ENCODE measurements around the gene EVA1B. TPM values are rescaled to one million over a fixed set of nuclear protein-coding genes. Genes with fewer than 3 reads are reported as not detected.

The EVA1B gene
- total RNA-seq, 2 donors from 2014 or later = 38.0 to 39.5 TPM

- intact Hi-C loops (cut with DNase I) = no loop called here
- DNase-seq (ENCODE audit: low spot score) = peak; percentile 88
Observed at GRCh38 chr1:36322786-36323635, 434 bp downstream of the EVA1B start.

- intact Hi-C loops (cut with DNase I) = no loop called here
Observed at GRCh38 chr1:36322041-36322785, 1.2 kb downstream of the EVA1B start.

GRCh38 chr1:36321119-36321951 is 2.1 kb downstream of the EVA1B start:
- peak; percentile 93 for DNase-seq (ENCODE audit: low spot score)

More at GRCh38 chr1:36322041-36322785, 1.2 kb downstream of the EVA1B start:
- no peak for DNase-seq (ENCODE audit: low spot score)

GRCh38 chr1:36320767-36321118 is 2.7 kb downstream of the EVA1B start:
- intact Hi-C loops (cut with DNase I) = no loop called here
- DNase-seq (ENCODE audit: low spot score) = no peak

More at GRCh38 chr1:36321119-36321951, 2.1 kb downstream of the EVA1B start:
- intact Hi-C loops (cut with DNase I) = no loop called here

- DNase-seq (ENCODE audit: low spot score) = no peak
- intact Hi-C loops (cut with DNase I) = no loop called here
Observed at GRCh38 chr1:36320291-36320761, 3.1 kb downstream of the EVA1B start.

- intact Hi-C loops (cut with DNase I) = loop anchor here in 1 of 2 donors (5.0 kb wide), 1 partner anchor 58 kb away; no protein-coding TSS in a partner anchor
Observed at GRCh38 chr1:36309397-36309796, 14.0 kb downstream of the EVA1B start.

GRCh38 chr1:36307601-36308330 is 15.7 kb downstream of the EVA1B start:
- no peak for DNase-seq (ENCODE audit: low spot score)

More at GRCh38 chr1:36309397-36309796, 14.0 kb downstream of the EVA1B start:
- no peak for DNase-seq (ENCODE audit: low spot score)

GRCh38 chr1:36306902-36307456 is 16.5 kb downstream of the EVA1B start:
- DNase-seq (ENCODE audit: low spot score) = peak; percentile 97
- intact Hi-C loops (cut with DNase I) = loop anchor here in 1 of 2 donors (5.0 kb wide), 1 partner anchor 60 kb away; no protein-coding TSS in a partner anchor

More at GRCh38 chr1:36307601-36308330, 15.7 kb downstream of the EVA1B start:
- intact Hi-C loops (cut with DNase I) = loop anchor here in 1 of 2 donors (5.0 kb wide), 1 partner anchor 60 kb away; no protein-coding TSS in a partner anchor

- peak; percentile 85 for DNase-seq (ENCODE audit: low spot score)
- intact Hi-C loops (cut with DNase I) = loop anchor here in 1 of 2 donors (5.0 kb wide), 1 partner anchor 61 kb away; no protein-coding TSS in a partner anchor
Observed at GRCh38 chr1:36306210-36306901, 17.1 kb downstream of the EVA1B start, which contains the start of gene SH3D21. Gene SH3D21, plus strand, starts transcription at chr1:36306368. Its CDS starts 53 bp downstream, at chr1:36306421.

GRCh38 chr1:36305915-36306209 is 17.6 kb downstream of the EVA1B start:
- intact Hi-C loops (cut with DNase I) = loop anchor here in 1 of 2 donors (5.0 kb wide), 1 partner anchor 61 kb away; no protein-coding TSS in a partner anchor
- no peak for DNase-seq (ENCODE audit: low spot score)

GRCh38 chr1:36304970-36305914 is 18.2 kb downstream of the EVA1B start:
- intact Hi-C loops (cut with DNase I) = loop anchor here in 1 of 2 donors (5.0 kb wide), 1 partner anchor 62 kb away; no protein-coding TSS in a partner anchor
- no peak for DNase-seq (ENCODE audit: low spot score)

GRCh38 chr1:36304521-36304920 is 18.9 kb downstream of the EVA1B start:
- no peak for DNase-seq (ENCODE audit: low spot score)
- intact Hi-C loops (cut with DNase I) = no loop called here

GRCh38 chr1:36303650-36304360 is 19.6 kb downstream of the EVA1B start:
- no peak for DNase-seq (ENCODE audit: low spot score)
- intact Hi-C loops (cut with DNase I) = no loop called here

- no peak for DNase-seq (ENCODE audit: low spot score)
- intact Hi-C loops (cut with DNase I) = no loop called here
Observed at GRCh38 chr1:36303244-36303643, 20.2 kb downstream of the EVA1B start.

GRCh38 chr1:36301220-36301619 is 22.2 kb downstream of the EVA1B start:
- DNase-seq (ENCODE audit: low spot score) = no peak
- intact Hi-C loops (cut with DNase I) = no loop called here

- no peak for DNase-seq (ENCODE audit: low spot score)
- intact Hi-C loops (cut with DNase I) = no loop called here
Observed at GRCh38 chr1:36300526-36300925, 22.9 kb downstream of the EVA1B start.
